Left ventricle myocardium inferior (tissue), 1 donor: ENCODE measurements around the gene LSM14B. TPM values are rescaled to one million over a fixed set of nuclear protein-coding genes. Genes with fewer than 3 reads are reported as not detected.

Source experiments
- DNase-seq: peaks from one replicate; pipeline ENCODE4 v3.0.0-alpha.2; 2020
- H3K27ac ChIP-seq: fragments of 200-600 bp; replicated peaks from 2 replicates; pipeline ENCODE4 v1.8.0; 2021
- H3K27me3 ChIP-seq: fragments of 200-600 bp; 2 replicates; pipeline ENCODE4 v1.8.0; 2021; ENCODE audit warnings: low read depth
- H3K36me3 ChIP-seq: fragments of 200-600 bp; 2 replicates; pipeline ENCODE4 v1.8.0; 2021
- H3K4me1 ChIP-seq: fragments of 200-600 bp; 2 replicates; pipeline ENCODE4 v1.8.0; 2021
- H3K4me3 ChIP-seq: fragments of 200-600 bp; 2 replicates; pipeline ENCODE4 v1.8.0; 2021; ENCODE audit warnings: mild to moderate bottlenecking, moderate library complexity
- H3K9me3 ChIP-seq: fragments of 200-600 bp; replicated peaks from 2 replicates; pipeline ENCODE4 v1.8.0; 2021
- intact Hi-C: fragments of 100-400 bp; cut with micrococcal nuclease; formaldehyde crosslinking; loops from one replicate; pipeline ENCODE4 v1.11.0; 2022
- total RNA-seq: library from RNA; stranded (reverse); fragmentation: NEBNext Ultra II Directional; extraction: Animal tissue kit (Norgen Biotek cat#: 25700); gene quantifications from one replicate; pipeline ENCODE4 v1.2.1, GENCODE V29; 2021
- TF ChIP-seq, protein P1 (sequence below): fragments of 200-600 bp; IDR thresholded peaks from 2 replicates; pipeline ENCODE4 v1.8.0; 2021; ENCODE audit warnings: antibody characterized with exemption, mild to moderate bottlenecking, borderline replicate concordance
- donor health status: DM: no; HTN: yes; CAD: no; lungs with severe emphysema.

LSM14B gene
- total RNA-seq, 1 donor from 2014 or later: 51.6 TPM

DNA sequence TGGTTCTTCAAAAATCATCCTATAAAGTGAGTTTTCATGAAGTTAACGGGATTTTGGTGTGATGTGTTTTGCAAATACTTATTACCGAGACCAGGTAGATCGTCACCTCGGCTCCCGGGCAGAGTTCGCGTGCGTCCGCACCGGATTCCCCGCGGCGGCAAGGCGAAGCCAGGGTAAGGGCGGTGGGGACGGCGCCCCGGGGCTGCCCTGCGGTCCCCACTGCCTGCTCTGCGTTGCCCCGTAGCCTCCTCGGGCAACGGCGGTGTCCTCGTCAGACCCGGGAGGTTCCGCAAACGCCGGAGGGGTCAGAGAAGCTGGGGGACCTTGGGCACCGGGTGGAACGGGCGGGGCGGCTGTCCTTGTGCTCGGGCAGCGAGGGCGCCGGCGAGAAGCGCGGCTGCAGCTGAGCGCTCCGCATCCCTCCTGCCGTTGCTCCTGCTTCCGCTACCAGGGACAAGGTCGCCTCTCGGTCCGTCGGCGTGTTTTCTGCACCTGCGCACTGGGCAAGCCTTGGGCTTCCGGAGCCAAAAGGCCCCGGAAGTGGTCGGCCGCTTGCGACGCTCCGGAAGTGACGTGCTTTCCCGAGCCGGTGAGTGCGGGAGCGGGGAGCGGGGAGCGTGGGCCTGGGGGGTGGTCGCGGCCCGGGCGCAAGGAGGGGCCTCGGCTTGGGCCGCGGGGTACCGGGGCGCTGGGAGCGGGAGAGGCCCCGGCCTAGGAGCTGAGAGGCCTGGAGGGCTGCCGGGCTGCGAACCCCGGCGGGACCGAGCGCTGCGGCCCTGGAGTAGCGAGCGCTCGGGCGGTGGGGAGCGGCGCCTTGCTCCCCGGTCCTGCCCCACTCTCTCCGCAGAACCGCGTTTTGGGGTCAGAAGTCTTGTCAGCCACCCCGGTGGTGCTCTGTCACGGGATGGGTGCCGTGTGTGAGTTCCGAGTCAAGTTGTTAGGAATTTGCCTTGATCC, 60.5 kb downstream of the LSM14B start, which contains the start of gene MTG2:
TSS of gene MTG2 (plus strand) at position 560 of the 957 bp plus-strand sequence. CDS start 10,393 bp downstream, outside the sequence.
- intact Hi-C loops: no loop called here
- peak; percentile 94 for DNase-seq
- peaks cover 45% of the 10 kb centered on the region for H3K4me1 ChIP-seq

DNA sequence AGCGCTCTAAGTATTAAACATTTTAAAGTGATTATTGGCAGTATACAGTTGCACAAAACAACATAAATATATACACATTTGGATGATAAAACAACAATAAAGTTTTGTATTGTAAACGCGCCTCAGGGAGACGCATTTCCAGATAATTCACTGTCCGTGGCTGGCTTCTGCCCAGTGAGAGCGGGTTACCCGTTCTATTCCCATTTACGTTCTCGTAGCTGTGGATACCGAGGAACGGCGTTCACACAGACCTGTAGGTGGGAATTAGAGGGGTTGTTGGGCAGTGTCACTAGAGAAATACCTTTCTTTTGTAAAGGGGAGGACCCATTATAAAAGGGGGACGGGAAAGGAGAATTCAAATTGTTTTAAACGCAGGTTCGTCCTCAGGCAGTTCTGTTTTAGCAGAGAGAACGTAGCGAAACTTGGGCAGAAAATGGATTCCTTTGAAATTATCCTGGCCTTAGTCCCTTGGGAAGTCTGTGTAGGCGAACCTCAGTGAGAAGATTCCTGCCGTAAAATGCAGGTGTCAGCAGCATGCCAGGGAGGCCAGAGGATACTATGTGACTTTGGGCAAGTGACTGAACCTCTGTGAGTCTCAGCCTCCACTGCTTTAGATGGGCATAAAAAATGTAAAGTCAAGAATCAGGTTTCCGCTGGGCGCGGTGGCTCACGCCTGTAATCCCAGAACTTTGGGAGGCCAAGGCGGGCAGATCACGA, 61.3 kb downstream of the LSM14B start:
- Histone ChIP-seq H3K36me3 (peaks cover 27% of the 10 kb centered on the region), H3K4me3 (peak overlapping the region; percentile 95), H3K27me3 (no peaks in the 10 kb centered on the region), H3K4me1 (peaks cover 49% of the 10 kb centered on the region), H3K27ac (peak overlapping the region; percentile 97), H3K9me3 (no peaks in the 10 kb centered on the region)
- no peak for DNase-seq
- TF ChIP-seq, protein P1, sequence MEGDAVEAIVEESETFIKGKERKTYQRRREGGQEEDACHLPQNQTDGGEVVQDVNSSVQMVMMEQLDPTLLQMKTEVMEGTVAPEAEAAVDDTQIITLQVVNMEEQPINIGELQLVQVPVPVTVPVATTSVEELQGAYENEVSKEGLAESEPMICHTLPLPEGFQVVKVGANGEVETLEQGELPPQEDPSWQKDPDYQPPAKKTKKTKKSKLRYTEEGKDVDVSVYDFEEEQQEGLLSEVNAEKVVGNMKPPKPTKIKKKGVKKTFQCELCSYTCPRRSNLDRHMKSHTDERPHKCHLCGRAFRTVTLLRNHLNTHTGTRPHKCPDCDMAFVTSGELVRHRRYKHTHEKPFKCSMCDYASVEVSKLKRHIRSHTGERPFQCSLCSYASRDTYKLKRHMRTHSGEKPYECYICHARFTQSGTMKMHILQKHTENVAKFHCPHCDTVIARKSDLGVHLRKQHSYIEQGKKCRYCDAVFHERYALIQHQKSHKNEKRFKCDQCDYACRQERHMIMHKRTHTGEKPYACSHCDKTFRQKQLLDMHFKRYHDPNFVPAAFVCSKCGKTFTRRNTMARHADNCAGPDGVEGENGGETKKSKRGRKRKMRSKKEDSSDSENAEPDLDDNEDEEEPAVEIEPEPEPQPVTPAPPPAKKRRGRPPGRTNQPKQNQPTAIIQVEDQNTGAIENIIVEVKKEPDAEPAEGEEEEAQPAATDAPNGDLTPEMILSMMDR: no peak
- intact Hi-C loops: no loop called here

More for the DNA sequence above, 60.5 kb downstream of the LSM14B start, which contains the start of gene MTG2:
- Histone ChIP-seq H3K36me3 (peaks cover 28% of the 10 kb centered on the region), H3K27ac (peak within 1 kb of the TSS; percentile 97), H3K27me3 (no peaks in the 10 kb centered on the region), H3K9me3 (no peaks in the 10 kb centered on the region), H3K4me3 (peak within 1 kb of the TSS; percentile 95)
- TF ChIP-seq, protein P1: peak; percentile 23

Other genes with a start within 250 kb of the LSM14B start
- gene TAF4, start 56.6 kb upstream of the LSM14B start, total RNA-seq: 11.8 TPM
- gene PSMA7, start 20.9 kb downstream of the LSM14B start, total RNA-seq: 233 TPM
- 9.0 TPM for gene SS18L1, start 21.3 kb downstream of the LSM14B start, total RNA-seq
- 25.9 TPM for gene MTG2, start 60.6 kb downstream of the LSM14B start, total RNA-seq
- not detected for gene HRH3, start 97.8 kb downstream of the LSM14B start, total RNA-seq
- gene OSBPL2, start 116.0 kb downstream of the LSM14B start, total RNA-seq: 55.3 TPM
- gene ADRM1, start 180.5 kb downstream of the LSM14B start, total RNA-seq: 70.5 TPM
- gene LAMA5, start 244.8 kb downstream of the LSM14B start, total RNA-seq: 70.9 TPM